ENCODE measurements around the gene HVCN1. TPM values are rescaled to one million over a fixed set of nuclear protein-coding genes. Genes with fewer than 3 reads are reported as not detected.

HVCN1 gene
- total and polyA plus RNA-seq, 2 experiments from 2014 or later = 3.0 to 4.1 TPM

- Histone ChIP-seq H4K20me1 (ENCODE audit: insufficient read depth) (no peaks in the 10 kb centered on the region), H3K79me2 (ENCODE audit: insufficient read depth) (no peaks in the 10 kb centered on the region), H3K27ac (no peak overlapping the region), H3F3A (ENCODE audit: insufficient read depth) (no peaks in the 10 kb centered on the region), H2AFZ (no peak overlapping the region), H3K4me2 (ENCODE audit: unreplicated experiment) (no peak overlapping the region), H3K9ac (no peak overlapping the region), H3K36me3 (ENCODE audit: low read depth) (no peaks in the 10 kb centered on the region), H3K27me3 (replicated peaks; ENCODE audit: insufficient read depth) (no peaks in the 10 kb centered on the region), H3K4me3 (no peak overlapping the region), H3K4me1 (ENCODE audit: insufficient read depth) (no peaks in the 10 kb centered on the region; the same call in 1 of the 2 replicates), H3K9me3 (ENCODE audit: low read depth) (no peaks in the 10 kb centered on the region), H3K9me2 (ENCODE audit: insufficient read depth) (no peaks in the 10 kb centered on the region)
- TF ChIP-seq EZH2phosphoT487 (IDR thresholded peaks at IDR 0.05; ENCODE audit: insufficient read depth, low read depth) = no peak
- TF ChIP-seq EZH2 (IDR thresholded peaks at IDR 0.05; ENCODE audit: insufficient read depth, poor library complexity, severe bottlenecking) = no peak
- 85 to 87% methylated on average over 26 to 28 of the region's 28 CpGs for WGBS, 2 experiments (ENCODE audit: low coverage in 1 of 2, low lambda C conversion rate in 2 of 2, missing lambda C conversion rate in 2 of 2)
- in situ Hi-C loops (cut with MboI) = no loop called here
- no peak for DNase-seq
Observed at GRCh38 chr12:110699591-110700445, 10.9 kb upstream of the HVCN1 start.

- Histone ChIP-seq H3K4me2 (ENCODE audit: unreplicated experiment) (peak overlapping the region; percentile 41), H3K9me3 (ENCODE audit: low read depth) (no peaks in the 10 kb centered on the region), H4K20me1 (ENCODE audit: insufficient read depth) (no peaks in the 10 kb centered on the region), H3K4me1 (ENCODE audit: insufficient read depth) (no peaks in the 10 kb centered on the region; the same call in 1 of the 2 replicates), H3K9ac (no peak overlapping the region), H2AFZ (peak overlapping the region; percentile 59), H3K36me3 (ENCODE audit: low read depth) (no peaks in the 10 kb centered on the region), H3K4me3 (peak overlapping the region; percentile 53), H3K9me2 (ENCODE audit: insufficient read depth) (no peaks in the 10 kb centered on the region), H3K79me2 (ENCODE audit: insufficient read depth) (no peaks in the 10 kb centered on the region), H3K27ac (no peak overlapping the region), H3K27me3 (replicated peaks; ENCODE audit: insufficient read depth) (no peaks in the 10 kb centered on the region), H3F3A (ENCODE audit: insufficient read depth) (no peaks in the 10 kb centered on the region)
- 29 to 31% methylated on average over 19 to 20 of the region's 20 CpGs for WGBS, 2 experiments (ENCODE audit: low coverage in 1 of 2, low lambda C conversion rate in 2 of 2, missing lambda C conversion rate in 2 of 2)
- DNase-seq = peak; percentile 90
- in situ Hi-C loops (cut with MboI) = no loop called here
- TF ChIP-seq EZH2phosphoT487 (IDR thresholded peaks at IDR 0.05; ENCODE audit: insufficient read depth, low read depth) (no peak), EZH2 (IDR thresholded peaks at IDR 0.05; ENCODE audit: insufficient read depth, poor library complexity, severe bottlenecking) (no peak)
Observed at GRCh38 chr12:110698171-110698902, 9.4 kb upstream of the HVCN1 start.

GRCh38 chr12:110697236-110697635, 8.3 kb upstream of the HVCN1 start:
- DNase-seq = no peak
- Histone ChIP-seq H4K20me1 (ENCODE audit: insufficient read depth) (no peaks in the 10 kb centered on the region), H3K27me3 (replicated peaks; ENCODE audit: insufficient read depth) (no peaks in the 10 kb centered on the region), H3K9me2 (ENCODE audit: insufficient read depth) (no peaks in the 10 kb centered on the region), H3K79me2 (ENCODE audit: insufficient read depth) (no peaks in the 10 kb centered on the region), H3K9ac (no peak overlapping the region), H3K9me3 (ENCODE audit: low read depth) (no peaks in the 10 kb centered on the region), H2AFZ (no peak overlapping the region), H3F3A (ENCODE audit: insufficient read depth) (no peaks in the 10 kb centered on the region), H3K4me2 (ENCODE audit: unreplicated experiment) (no peak overlapping the region), H3K36me3 (ENCODE audit: low read depth) (no peaks in the 10 kb centered on the region), H3K27ac (no peak overlapping the region), H3K4me1 (ENCODE audit: insufficient read depth) (no peaks in the 10 kb centered on the region; the same call in 1 of the 2 replicates), H3K4me3 (no peak overlapping the region)
- in situ Hi-C loops (cut with MboI) = no loop called here
- TF ChIP-seq EZH2 (IDR thresholded peaks at IDR 0.05; ENCODE audit: insufficient read depth, poor library complexity, severe bottlenecking) (no peak), EZH2phosphoT487 (IDR thresholded peaks at IDR 0.05; ENCODE audit: insufficient read depth, low read depth) (no peak)
- WGBS, 2 experiments (ENCODE audit: low coverage in 1 of 2, low lambda C conversion rate in 2 of 2, missing lambda C conversion rate in 2 of 2) = 71 to 77% methylated on average over 2 of the region's 2 CpGs

DNA sequence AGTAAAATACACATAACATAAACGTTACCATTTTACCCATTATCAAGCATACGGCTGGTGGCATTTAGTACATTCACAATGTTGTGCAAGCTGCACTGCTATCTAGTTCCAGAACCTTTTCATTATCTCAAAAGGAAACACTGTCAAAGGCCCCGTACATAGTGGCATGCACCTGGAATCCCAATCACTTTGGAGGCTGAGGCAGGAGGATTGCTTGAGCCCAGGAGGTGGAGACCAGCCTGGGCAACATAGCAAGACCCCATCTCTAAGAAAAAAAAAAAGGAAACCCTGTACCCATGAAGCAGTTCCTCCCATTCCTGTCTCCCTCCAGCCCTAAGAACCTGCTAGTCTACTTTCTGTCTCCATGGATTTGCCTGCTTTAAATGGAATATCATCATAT, 7.4 kb upstream of the HVCN1 start:
- no peak overlapping the region for H3K27ac ChIP-seq
- no peaks in the 10 kb centered on the region for H3K27me3 ChIP-seq (replicated peaks; ENCODE audit: insufficient read depth)
- H3K79me2 ChIP-seq (ENCODE audit: insufficient read depth) = no peaks in the 10 kb centered on the region
- H2AFZ ChIP-seq = no peak overlapping the region
- H3F3A ChIP-seq (ENCODE audit: insufficient read depth) = no peaks in the 10 kb centered on the region
- in situ Hi-C loops (cut with MboI) = no loop called here
- H3K9ac ChIP-seq = no peak overlapping the region
- no peak overlapping the region for H3K4me2 ChIP-seq (ENCODE audit: unreplicated experiment)
- no peak for DNase-seq
- H3K9me3 ChIP-seq (ENCODE audit: low read depth) = no peaks in the 10 kb centered on the region
- no peaks in the 10 kb centered on the region for H4K20me1 ChIP-seq (ENCODE audit: insufficient read depth)
- H3K4me3 ChIP-seq = no peak overlapping the region
- no peaks in the 10 kb centered on the region for H3K9me2 ChIP-seq (ENCODE audit: insufficient read depth)
- WGBS, 2 experiments (ENCODE audit: low coverage in 1 of 2, low lambda C conversion rate in 2 of 2, missing lambda C conversion rate in 2 of 2) = 61% methylated on average over 3 of the region's 3 CpGs
- TF ChIP-seq EZH2 (IDR thresholded peaks at IDR 0.05; ENCODE audit: insufficient read depth, poor library complexity, severe bottlenecking) (no peak), EZH2phosphoT487 (IDR thresholded peaks at IDR 0.05; ENCODE audit: insufficient read depth, low read depth) (no peak)
- H3K36me3 ChIP-seq (ENCODE audit: low read depth) = no peaks in the 10 kb centered on the region
- no peaks in the 10 kb centered on the region; the same call in 1 of the 2 replicates for H3K4me1 ChIP-seq (ENCODE audit: insufficient read depth)

Data from GM23248 (cell line).